A549 treated with DMSO at 1 μM for 4 hours (cell line): ENCODE measurements around the gene DENND1B. TPM values are rescaled to one million over a fixed set of nuclear protein-coding genes. Genes with fewer than 3 reads are reported as not detected.

Source experiments
- total RNA-seq: library from RNA; stranded (reverse); fragments of 200-300 nt; extraction: Qiagen RNA extraction; gene quantifications from 5 replicates; pipeline ENCODE4 v1.2.3, GENCODE V29; 2022; ENCODE audit warnings: low read depth

DENND1B gene, protein sequence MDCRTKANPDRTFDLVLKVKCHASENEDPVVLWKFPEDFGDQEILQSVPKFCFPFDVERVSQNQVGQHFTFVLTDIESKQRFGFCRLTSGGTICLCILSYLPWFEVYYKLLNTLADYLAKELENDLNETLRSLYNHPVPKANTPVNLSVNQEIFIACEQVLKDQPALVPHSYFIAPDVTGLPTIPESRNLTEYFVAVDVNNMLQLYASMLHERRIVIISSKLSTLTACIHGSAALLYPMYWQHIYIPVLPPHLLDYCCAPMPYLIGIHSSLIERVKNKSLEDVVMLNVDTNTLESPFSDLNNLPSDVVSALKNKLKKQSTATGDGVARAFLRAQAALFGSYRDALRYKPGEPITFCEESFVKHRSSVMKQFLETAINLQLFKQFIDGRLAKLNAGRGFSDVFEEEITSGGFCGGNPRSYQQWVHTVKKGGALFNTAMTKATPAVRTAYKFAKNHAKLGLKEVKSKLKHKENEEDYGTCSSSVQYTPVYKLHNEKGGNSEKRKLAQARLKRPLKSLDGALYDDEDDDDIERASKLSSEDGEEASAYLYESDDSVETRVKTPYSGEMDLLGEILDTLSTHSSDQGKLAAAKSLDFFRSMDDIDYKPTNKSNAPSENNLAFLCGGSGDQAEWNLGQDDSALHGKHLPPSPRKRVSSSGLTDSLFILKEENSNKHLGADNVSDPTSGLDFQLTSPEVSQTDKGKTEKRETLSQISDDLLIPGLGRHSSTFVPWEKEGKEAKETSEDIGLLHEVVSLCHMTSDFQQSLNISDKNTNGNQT
- total RNA-seq: 2.7 to 3.8 TPM (median 3.6 TPM) in 5 replicates

DNA sequence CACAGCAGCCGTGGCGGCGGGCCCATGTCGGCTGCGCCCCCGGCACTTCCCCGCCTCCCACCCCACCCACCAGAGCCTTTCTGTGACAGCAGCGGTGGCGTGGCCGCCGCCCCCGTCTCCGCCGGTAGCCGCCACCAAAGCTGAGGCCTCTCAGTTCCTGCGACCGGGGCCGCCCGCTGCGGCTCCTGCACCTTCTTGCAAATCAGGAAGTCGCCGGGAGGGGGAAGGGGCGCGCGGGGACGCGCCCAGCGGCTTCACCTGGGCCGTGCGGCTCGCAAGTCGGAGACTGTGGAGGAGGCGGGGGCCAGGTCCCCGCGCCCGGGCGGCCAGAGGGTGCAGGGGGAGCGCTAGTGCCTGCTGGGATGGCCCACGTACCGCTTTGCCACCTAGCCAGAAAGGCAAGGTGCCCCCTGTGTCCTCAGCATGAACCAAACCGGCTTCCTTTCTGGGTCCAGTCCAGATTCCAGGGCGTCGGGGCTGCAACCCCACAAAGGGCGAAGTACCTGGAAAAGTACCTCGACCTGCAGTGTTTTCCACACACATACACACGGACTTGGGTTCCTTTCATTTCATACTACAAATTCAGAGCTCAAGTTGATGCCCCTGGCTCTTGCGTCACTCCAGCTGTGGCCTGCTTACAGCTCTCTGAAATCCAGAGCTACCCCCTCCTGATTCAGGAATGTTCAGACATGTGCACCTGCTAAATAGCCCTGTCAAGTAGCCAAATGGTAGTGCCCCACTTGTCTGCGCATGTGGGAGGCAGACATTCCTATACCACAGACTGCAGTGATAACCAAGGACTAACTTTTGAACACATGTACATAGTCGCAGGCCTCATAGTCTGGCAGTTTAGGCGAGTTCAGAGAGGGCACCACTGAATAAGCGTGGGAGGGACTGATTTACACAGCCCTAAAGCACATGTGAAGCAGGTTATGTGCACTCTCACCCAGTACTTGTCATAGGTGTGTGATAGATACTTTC lies at the start of gene DENND1B:
DENND1B (minus strand) TSS at position 199 of the 981 bp plus-strand sequence. CDS start 325 bp downstream, outside the sequence.

Other genes with a start within 250 kb of the DENND1B start
- 6.2 to 7.7 TPM (median 6.3 TPM) in 5 replicates for gene C1orf53, start 127.2 kb upstream of the DENND1B start, total RNA-seq
- gene LHX9, start 141.9 kb upstream of the DENND1B start, total RNA-seq: 0.02 to 0.17 TPM (median 0.09 TPM) in 5 replicates